OCI-LY1 (cell line): ENCODE data around the gene CWC25.

Source experiments
- CTCF ChIP-seq: fragments of 200-600 bp; sonication (generic), shearing (Covaris generic); IDR thresholded peaks from 2 replicates; pipeline ENCODE4 v1.5.1; 2017; ENCODE audit warnings: mild to moderate bottlenecking, antibody characterized with exemption, low read length, moderate library complexity, mixed read lengths
- EZH2 ChIP-seq: fragments of 200-600 bp; sonication (generic), shearing (Covaris generic); IDR thresholded peaks from 2 replicates; pipeline ENCODE4 v1.8.0; 2017; ENCODE audit warnings: borderline replicate concordance, mixed run types, mild to moderate bottlenecking, antibody characterized with exemption, low read length, moderate library complexity, mixed read lengths

- TF ChIP-seq EZH2 (no peak), CTCF (no peak)
Observed at GRCh38 chr17:38751808-38752307, 73.3 kb downstream of the CWC25 start.
